ENCODE measurements around the gene HSPA1L. TPM values are rescaled to one million over a fixed set of nuclear protein-coding genes. Genes with fewer than 3 reads are reported as not detected.

The HSPA1L gene
- total and polyA plus RNA-seq, 2 donors (not counting 1 experiment from before 2014, with no cell fraction given): 0.81 to 2.0 TPM

DNA sequence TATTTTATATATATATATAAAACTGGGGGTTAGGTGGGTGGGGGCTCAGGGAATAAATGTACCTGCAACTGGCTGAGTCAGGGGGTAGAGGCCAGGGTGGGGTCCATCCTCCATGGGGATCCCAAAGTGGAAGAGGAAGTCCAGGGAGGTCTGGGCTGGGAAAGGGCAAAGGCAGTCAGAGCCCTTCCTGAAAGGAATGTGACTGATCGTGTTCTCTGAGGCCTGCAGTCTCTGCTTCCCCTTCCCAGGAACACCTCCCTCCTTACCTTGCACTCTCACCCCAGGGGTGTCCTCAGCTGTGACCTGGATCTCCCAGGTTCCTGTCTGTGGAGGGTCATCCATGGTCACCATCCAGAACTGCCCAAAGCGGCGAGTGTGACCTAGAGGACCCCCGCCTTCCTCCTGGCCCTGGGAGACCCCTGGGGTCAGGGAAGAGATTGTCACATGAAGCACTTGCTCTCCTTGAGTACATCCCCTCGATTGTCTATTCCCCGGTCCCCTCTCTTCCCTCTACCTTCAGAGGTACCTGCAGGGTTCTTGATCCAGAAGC is 47.9 kb downstream of the HSPA1L start:
- H3K4me3 Mint-ChIP-seq: no peak overlapping the region

More for the DNA sequence above, 47.9 kb downstream of the HSPA1L start:
- CTCF ChIA-PET: interaction anchor here (4.5 kb wide), 1 partner anchor 29 kb away, joined by 51 read pairs; the partner anchor contains the start of genes CLIC1 and MSH5
- no peak for ATAC-seq (ENCODE audit: low read depth)
- POLR2A ChIA-PET: interaction anchor here (0.5 kb wide), 1 partner anchor 1557 kb away, joined by 4 read pairs; no protein-coding TSS in a partner anchor
- no peak overlapping the region for H3K27ac ChIP-seq (ENCODE audit: low read length in 2 of 2)
- no peak overlapping the region for H3K4me2 ChIP-seq (replicated peaks; ENCODE audit: low read depth, low read length, poor library complexity, severe bottlenecking)
- H3K27me3 ChIP-seq (replicated peaks in 1 of 4; ENCODE audit: control extremely low read depth in 1 of 4, control insufficient read depth in 3 of 4, insufficient read depth in 4 of 4, low read length in 3 of 4): no peaks in the 10 kb centered on the region
- no peak for DNase-seq
- peaks cover 0 to 2% of the 10 kb centered on the region in 2 donors for H3K4me1 ChIP-seq (ENCODE audit: control insufficient read depth in 2 of 2, insufficient read depth in 2 of 2, low read length in 2 of 2)
- H3K9ac ChIP-seq (ENCODE audit: low read length): no peak overlapping the region
- peaks cover 9% of the 10 kb centered on the region for H3K4me1 Mint-ChIP-seq
- H2AFZ ChIP-seq (ENCODE audit: insufficient read depth, low read depth, low read length, poor library complexity, severe bottlenecking): no peak overlapping the region
- intact Hi-C loops (cut with micrococcal nuclease): no loop called here
- no peak overlapping the region for H3K27ac Mint-ChIP-seq
- no peaks in the 10 kb centered on the region for H3K9me3 Mint-ChIP-seq (ENCODE audit: insufficient read depth)
- H3K27me3 Mint-ChIP-seq: no peaks in the 10 kb centered on the region
- no peak overlapping the region for H3K4me3 ChIP-seq (ENCODE audit: control extremely low read depth in 1 of 5, extremely low read depth in 1 of 5, insufficient read depth in 1 of 5, low read depth in 2 of 5, low read length in 4 of 5)
- WGBS (ENCODE audit: insufficient coverage): 100% methylated on average over 3 of the region's 6 CpGs
- TF ChIP-seq, protein P1, sequence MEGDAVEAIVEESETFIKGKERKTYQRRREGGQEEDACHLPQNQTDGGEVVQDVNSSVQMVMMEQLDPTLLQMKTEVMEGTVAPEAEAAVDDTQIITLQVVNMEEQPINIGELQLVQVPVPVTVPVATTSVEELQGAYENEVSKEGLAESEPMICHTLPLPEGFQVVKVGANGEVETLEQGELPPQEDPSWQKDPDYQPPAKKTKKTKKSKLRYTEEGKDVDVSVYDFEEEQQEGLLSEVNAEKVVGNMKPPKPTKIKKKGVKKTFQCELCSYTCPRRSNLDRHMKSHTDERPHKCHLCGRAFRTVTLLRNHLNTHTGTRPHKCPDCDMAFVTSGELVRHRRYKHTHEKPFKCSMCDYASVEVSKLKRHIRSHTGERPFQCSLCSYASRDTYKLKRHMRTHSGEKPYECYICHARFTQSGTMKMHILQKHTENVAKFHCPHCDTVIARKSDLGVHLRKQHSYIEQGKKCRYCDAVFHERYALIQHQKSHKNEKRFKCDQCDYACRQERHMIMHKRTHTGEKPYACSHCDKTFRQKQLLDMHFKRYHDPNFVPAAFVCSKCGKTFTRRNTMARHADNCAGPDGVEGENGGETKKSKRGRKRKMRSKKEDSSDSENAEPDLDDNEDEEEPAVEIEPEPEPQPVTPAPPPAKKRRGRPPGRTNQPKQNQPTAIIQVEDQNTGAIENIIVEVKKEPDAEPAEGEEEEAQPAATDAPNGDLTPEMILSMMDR (IDR thresholded peaks at IDR 0.05): no peak
- no peak for TF ChIP-seq EZH2 (IDR thresholded peaks at IDR 0.05; ENCODE audit: borderline replicate concordance, insufficient read depth, low read depth, low read length, poor library complexity, severe bottlenecking)
- no peaks in the 10 kb centered on the region for H3K79me2 ChIP-seq (ENCODE audit: control insufficient read depth, insufficient read depth, low read length)
- peaks cover 0 to 3% of the 10 kb centered on the region in 2 experiments for H3K36me3 ChIP-seq (replicated peaks in 1 of 2; ENCODE audit: control extremely low read depth in 1 of 2, control insufficient read depth in 1 of 2, extremely low read depth in 1 of 2, insufficient read depth in 2 of 2, low read length in 1 of 2)
- H3K9me3 ChIP-seq (ENCODE audit: control extremely low read depth in 1 of 3, control insufficient read depth in 2 of 3, insufficient read depth in 1 of 3, low read length in 2 of 3): no peaks in the 10 kb centered on the region
- no peaks in the 10 kb centered on the region for H4K20me1 ChIP-seq (ENCODE audit: control insufficient read depth, insufficient read depth, low read length, poor library complexity, severe bottlenecking)
